NB4 (cell line): ENCODE measurements around the gene TMEM156.

Experiments
- MAX ChIP-seq: IDR thresholded peaks from 2 replicates; pipeline ENCODE4 v1.6.1; 2011; ENCODE audit warnings: low read depth, low read length
- MYC ChIP-seq: IDR thresholded peaks from 2 replicates; pipeline ENCODE4 v1.6.1; 2011; ENCODE audit warnings: low read depth, low read length
- POLR2A ChIP-seq: IDR thresholded peaks from 2 replicates; pipeline ENCODE4 v1.6.1; 2011; ENCODE audit warnings: mild to moderate bottlenecking; ENCODE audit not compliant: insufficient read length; ENCODE audit errors: extremely low read depth
- TF ChIP-seq, protein P1 (sequence below): IDR thresholded peaks from one replicate; pipeline ENCODE4 v1.5.1; 2012; ENCODE audit warnings: low read depth, low read length

GRCh38 chr4:39037491-39037825 lies 5.2 kb upstream of the TMEM156 start:
- no peak for TF ChIP-seq MAX
- TF ChIP-seq, protein P1, sequence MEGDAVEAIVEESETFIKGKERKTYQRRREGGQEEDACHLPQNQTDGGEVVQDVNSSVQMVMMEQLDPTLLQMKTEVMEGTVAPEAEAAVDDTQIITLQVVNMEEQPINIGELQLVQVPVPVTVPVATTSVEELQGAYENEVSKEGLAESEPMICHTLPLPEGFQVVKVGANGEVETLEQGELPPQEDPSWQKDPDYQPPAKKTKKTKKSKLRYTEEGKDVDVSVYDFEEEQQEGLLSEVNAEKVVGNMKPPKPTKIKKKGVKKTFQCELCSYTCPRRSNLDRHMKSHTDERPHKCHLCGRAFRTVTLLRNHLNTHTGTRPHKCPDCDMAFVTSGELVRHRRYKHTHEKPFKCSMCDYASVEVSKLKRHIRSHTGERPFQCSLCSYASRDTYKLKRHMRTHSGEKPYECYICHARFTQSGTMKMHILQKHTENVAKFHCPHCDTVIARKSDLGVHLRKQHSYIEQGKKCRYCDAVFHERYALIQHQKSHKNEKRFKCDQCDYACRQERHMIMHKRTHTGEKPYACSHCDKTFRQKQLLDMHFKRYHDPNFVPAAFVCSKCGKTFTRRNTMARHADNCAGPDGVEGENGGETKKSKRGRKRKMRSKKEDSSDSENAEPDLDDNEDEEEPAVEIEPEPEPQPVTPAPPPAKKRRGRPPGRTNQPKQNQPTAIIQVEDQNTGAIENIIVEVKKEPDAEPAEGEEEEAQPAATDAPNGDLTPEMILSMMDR: no peak
- TF ChIP-seq POLR2A: no peak
- TF ChIP-seq MYC: no peak
